ENCODE measurements around the gene DAB1. TPM values are rescaled to one million over a fixed set of nuclear protein-coding genes. Genes with fewer than 3 reads are reported as not detected.

The DAB1 gene
- total and polyA plus RNA-seq, 10 of the 15 experiments (the other 5 are each of a cell fraction or from before 2014, with no cell fraction given): 0.02 to 0.10 (median 0.03) TPM; not detected in 5

- TF ChIP-seq CBX3 (IDR thresholded peaks at IDR 0.05; ENCODE audit: borderline replicate concordance, low read depth) (no peak), FOXK2 (IDR thresholded peaks at IDR 0.05) (no peak), HDGF (IDR thresholded peaks at IDR 0.05) (no peak), ZBED1 (IDR thresholded peaks at IDR 0.05; ENCODE audit: borderline replicate concordance) (no peak), IRF4 (IDR thresholded peaks at IDR 0.05; ENCODE audit: low read depth, low read length) (peak; percentile 80; the same call in 1 of the 2 replicates), RFX5 (IDR thresholded peaks at IDR 0.05; ENCODE audit: low read depth, low read length) (no peak), MYC (IDR thresholded peaks at IDR 0.05; ENCODE audit: insufficient read depth, insufficient read length, insufficient replicate concordance, low read length, severe bottlenecking) (no peak), STAT1 (conservative IDR thresholded peaks at IDR 0.05) (no peak), EP300 (IDR thresholded peaks at IDR 0.05; ENCODE audit: borderline replicate concordance in 1 of 2, control insufficient read depth in 1 of 2, low read depth in 2 of 2, low read length in 2 of 2) (peak in 1 of 2 experiments; percentile 77; a peak in 1 of 4 replicates), SPI1 (IDR thresholded peaks at IDR 0.05; ENCODE audit: borderline replicate concordance, insufficient read depth, low read depth, low read length) (no peak), JUND (IDR thresholded peaks at IDR 0.05; ENCODE audit: low read depth, low read length) (peak; percentile 54; the same call in 1 of the 2 replicates), E4F1 (IDR thresholded peaks at IDR 0.05; ENCODE audit: borderline replicate concordance, partially characterized antibody) (no peak), RUNX3 (IDR thresholded peaks at IDR 0.05; ENCODE audit: low read length) (peak; percentile 20; the same call in 1 of the 2 replicates), RBBP5 (conservative IDR thresholded peaks at IDR 0.05) (no peak), CEBPB (IDR thresholded peaks at IDR 0.05; ENCODE audit: borderline replicate concordance in 1 of 2, low read depth in 2 of 2, low read length in 2 of 2) (no peak), PML (IDR thresholded peaks at IDR 0.05; ENCODE audit: low read length) (no peak), PAX8 (IDR thresholded peaks at IDR 0.05) (no peak), CHD2 (IDR thresholded peaks at IDR 0.05; ENCODE audit: borderline replicate concordance, low read depth, low read length) (no peak), ETV6 (conservative IDR thresholded peaks at IDR 0.05 in 1 of 2, IDR thresholded peaks at IDR 0.05 in 1 of 2; ENCODE audit: borderline replicate concordance in 1 of 2, low read depth in 1 of 2) (0 out of 4 replicates have a peak, but pooled peaks of 1 of the 2 experiments have one; percentile 19), SUPT20H (IDR thresholded peaks at IDR 0.05; ENCODE audit: borderline replicate concordance, control insufficient read depth, low read depth, low read length) (no peak), NBN (IDR thresholded peaks at IDR 0.05) (no peak)
- TF ChIP-seq, protein P1, sequence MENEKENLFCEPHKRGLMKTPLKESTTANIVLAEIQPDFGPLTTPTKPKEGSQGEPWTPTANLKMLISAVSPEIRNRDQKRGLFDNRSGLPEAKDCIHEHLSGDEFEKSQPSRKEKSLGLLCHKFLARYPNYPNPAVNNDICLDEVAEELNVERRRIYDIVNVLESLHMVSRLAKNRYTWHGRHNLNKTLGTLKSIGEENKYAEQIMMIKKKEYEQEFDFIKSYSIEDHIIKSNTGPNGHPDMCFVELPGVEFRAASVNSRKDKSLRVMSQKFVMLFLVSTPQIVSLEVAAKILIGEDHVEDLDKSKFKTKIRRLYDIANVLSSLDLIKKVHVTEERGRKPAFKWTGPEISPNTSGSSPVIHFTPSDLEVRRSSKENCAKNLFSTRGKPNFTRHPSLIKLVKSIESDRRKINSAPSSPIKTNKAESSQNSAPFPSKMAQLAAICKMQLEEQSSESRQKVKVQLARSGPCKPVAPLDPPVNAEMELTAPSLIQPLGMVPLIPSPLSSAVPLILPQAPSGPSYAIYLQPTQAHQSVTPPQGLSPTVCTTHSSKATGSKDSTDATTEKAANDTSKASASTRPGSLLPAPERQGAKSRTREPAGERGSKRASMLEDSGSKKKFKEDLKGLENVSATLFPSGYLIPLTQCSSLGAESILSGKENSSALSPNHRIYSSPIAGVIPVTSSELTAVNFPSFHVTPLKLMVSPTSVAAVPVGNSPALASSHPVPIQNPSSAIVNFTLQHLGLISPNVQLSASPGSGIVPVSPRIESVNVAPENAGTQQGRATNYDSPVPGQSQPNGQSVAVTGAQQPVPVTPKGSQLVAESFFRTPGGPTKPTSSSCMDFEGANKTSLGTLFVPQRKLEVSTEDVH (IDR thresholded peaks at IDR 0.05; ENCODE audit: low read depth, partially characterized antibody): no peak
Measured at GRCh38 chr1:57124768-57125446, 299.0 kb downstream of the DAB1 start (continued).
